IPS-NIHi11 (cell line): Measurements from ENCODE around the gene SEC31B.

ENCODE experiments used
- DNase-seq: peaks from one replicate; pipeline ENCODE4 v3.0.0; 2012; ENCODE audit warnings: mixed read lengths, low spot score

SEC31B gene

GRCh38 chr10:100528123-100528886 is 8.6 kb upstream of the SEC31B start:
- DNase-seq = no peak

DNA sequence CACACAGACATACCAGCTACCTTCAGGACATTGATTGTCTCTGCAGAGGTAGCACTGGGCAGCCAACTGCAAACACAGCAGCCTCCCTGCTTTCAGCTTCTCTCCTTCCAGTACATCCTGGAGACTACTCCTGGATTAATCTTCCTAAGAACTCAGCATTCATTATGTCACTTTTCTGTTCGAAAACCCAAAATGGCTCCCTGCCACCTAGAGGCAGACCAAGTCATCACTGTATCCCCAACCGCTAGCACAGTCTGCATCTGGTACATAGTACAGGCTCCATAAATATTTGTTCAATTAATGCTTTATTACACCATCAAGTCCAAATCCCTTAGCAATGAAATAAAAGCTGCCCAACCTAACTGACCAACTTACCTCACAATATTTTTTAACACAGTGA is 5.0 kb upstream of the SEC31B start:
- no peak for DNase-seq

GRCh38 chr10:100524206-100524605 is 4.5 kb upstream of the SEC31B start:
- no peak for DNase-seq

- DNase-seq = no peak
Measured at GRCh38 chr10:100522945-100523344, 3.3 kb upstream of the SEC31B start.

- DNase-seq = no peak
Measured at GRCh38 chr10:100522107-100522801, 2.6 kb upstream of the SEC31B start.

DNA sequence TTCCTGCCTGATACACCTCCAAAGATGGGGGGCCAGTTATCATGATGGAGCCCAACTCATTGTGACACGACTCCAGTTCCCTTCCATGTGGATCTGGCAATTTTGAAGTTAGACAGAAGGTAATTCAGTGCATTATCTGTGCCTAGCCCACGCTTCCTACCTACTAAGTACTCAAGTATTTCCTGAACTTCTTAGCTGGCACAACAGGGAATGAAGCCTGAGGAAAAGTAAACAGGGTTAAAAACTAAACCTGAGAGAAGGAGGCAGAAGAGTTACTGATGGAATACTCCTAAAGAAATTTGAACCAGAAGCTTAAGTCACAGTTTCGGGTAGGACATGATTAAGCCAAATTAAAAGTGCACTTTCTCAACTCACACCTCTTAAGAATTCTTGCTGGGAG is 1.1 kb upstream of the SEC31B start:
- DNase-seq = no peak

DNA sequence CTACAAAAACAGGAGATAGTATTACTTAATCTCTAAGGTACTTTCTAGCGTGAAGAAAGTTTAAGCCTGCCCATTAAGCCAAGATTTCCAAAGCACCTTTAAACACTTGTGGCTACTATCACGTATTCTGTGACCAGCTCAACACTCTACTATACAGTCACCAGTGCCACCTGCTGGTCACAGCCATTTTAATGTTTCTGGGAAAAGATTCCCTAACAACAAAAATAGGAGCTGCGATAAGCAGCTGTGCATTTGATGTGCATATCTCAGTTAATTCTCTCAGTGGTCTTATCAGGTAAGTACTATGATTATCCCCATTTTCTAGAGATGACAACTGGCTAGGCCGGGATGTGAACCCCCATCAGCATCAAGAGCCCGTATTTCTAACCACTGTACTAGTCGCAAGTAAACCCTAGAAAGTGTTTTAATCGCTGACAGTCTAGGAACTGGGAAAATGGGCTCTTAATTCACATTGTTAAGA is 860 bp downstream of the SEC31B start:
- DNase-seq = peak; percentile 64

DNA sequence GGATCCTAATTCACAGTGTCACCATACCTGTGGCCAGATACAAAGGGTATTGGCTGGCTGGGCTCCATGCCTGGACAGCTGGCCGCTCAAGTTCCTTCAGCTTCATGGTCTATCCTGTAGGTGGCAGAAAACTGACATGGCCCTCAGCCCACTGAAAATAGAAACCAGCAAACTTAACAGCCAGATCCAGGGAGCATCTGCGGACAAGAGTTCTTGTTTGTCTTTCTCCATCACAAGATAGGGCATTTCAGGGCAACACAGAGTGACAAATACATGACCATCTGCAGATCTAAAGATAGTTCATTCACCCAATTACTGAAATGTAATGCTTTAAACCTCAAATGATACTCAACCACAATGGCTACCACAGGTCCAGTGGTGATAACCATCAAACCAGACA is 2.8 kb downstream of the SEC31B start:
- DNase-seq = peak; percentile 58

- DNase-seq = no peak
Measured at GRCh38 chr10:100515612-100516011, 4.0 kb downstream of the SEC31B start.

GRCh38 chr10:100510533-100511308 is 8.9 kb downstream of the SEC31B start:
- DNase-seq = no peak

- DNase-seq = no peak
Measured at GRCh38 chr10:100509241-100509840, 10.3 kb downstream of the SEC31B start.

DNA sequence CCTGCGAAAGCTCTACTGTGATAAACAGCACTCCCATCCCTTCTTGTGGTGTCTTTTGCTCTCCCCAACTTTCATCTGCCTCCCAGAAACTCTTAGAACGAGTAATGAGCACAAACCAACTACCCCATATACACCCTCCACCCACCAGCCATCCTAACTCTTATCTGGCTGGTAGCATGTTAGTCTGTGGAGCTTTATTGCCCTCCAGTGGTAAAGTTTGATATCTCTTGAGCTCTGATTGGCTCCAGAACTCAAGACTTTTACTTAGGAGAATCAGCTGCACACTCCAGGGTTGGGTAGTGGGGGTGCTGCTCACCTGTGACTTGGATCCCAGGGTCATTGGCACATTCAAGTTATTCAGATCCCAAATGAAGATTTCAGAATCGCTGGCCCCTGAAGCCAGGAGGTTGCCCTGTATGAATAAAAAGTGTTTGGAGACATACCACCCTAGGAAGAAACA is 10.9 kb downstream of the SEC31B start:
- DNase-seq = peak; percentile 76

GRCh38 chr10:100508266-100508665 is 11.4 kb downstream of the SEC31B start:
- DNase-seq = no peak

GRCh38 chr10:100507357-100507732 is 12.3 kb downstream of the SEC31B start:
- DNase-seq = no peak

GRCh38 chr10:100506596-100507356 is 12.9 kb downstream of the SEC31B start:
- DNase-seq = no peak

DNA sequence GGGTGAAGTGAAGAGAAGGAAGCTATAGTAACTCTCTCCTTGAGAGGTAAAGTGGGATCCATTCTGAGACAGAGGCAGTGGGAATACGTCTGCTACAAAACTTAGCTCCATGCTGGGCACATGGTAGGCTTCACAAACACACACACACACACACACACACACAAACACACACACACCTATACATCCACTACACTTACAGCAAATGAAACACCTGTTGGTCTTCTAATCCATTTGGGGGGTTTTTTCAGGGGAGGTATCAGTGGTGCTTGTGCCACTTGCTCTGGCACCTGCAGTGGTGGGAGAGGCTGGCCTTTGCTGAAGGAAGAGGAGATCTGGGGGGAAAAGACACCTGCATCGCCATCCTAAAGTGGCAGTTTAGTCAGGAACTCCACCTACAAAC is 14.5 kb downstream of the SEC31B start:
- DNase-seq = no peak

GRCh38 chr10:100504096-100504495 is 15.6 kb downstream of the SEC31B start:
- DNase-seq = no peak

GRCh38 chr10:100502926-100503494 is 16.7 kb downstream of the SEC31B start:
- DNase-seq = no peak

DNA sequence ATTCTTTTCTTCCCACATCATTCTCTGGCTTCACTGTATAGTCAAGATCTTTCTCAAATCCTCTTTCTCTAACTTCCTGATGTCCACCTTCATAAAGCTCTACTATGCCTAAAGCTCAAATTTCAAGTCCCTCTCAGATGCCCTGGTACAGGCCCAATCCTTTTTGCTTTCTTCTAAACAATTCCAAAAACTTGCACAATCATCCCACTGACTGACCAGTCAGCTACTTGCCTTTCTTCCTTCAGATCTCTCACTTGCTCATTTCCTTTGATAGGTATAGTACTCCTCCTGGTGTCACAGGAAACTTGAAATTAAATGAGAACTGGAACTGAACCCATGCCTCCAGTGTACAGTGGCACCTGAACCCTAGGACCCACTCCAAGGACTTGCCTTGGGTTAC is 18.2 kb downstream of the SEC31B start:
- DNase-seq = no peak

DNA sequence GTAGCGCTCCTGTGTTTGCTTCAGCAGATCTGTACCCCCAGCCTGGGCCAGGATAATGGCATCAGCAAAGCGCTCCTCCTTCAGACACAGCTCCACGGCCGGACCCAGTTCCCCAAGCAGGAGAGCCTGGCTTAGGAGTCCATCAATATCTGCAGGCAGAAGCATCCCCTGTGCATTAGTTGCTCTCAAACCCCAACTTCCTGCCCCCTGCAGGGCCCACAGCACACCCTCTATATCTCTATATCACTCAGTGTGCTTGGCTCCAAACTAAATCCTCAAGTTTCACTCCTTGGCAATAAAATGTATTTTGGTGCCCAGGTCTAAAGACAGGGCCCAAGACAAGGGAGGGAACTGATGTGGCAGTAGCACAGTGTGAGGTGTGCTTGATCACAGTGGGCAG is 21.6 kb downstream of the SEC31B start:
- no peak for DNase-seq

DNA sequence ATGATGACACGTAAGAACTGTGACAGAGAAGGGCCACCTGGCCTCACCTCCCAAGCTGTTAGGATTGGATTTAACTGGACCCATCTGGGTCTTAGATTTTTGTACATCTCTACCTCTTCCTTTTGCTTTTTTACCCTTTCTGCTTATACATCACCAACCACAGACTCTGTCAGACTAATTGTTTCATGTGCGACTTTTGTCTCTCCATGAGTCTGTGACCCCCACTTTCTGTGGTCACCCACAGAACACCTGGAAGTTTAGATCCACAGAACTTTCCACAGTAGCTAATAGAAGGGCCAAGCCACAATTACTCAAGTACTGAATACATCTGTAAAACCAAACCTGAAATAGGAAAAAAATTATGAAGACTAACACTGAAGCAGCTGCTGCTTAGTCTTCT is 23.1 kb downstream of the SEC31B start:
- DNase-seq = no peak
